Breast epithelium (tissue), 4 donors: ENCODE data around the gene NR2C2. TPM values are rescaled to one million over a fixed set of nuclear protein-coding genes. Genes with fewer than 3 reads are reported as not detected.

ENCODE experiments used
- DNase-seq, 2 donors: peaks; one replicate each; pipeline ENCODE4 v3.0.0-alpha.2; 2019; ENCODE audit warnings: low spot score in 2 of 2
- H3K27ac ChIP-seq, 2 donors: fragments of 200-600 bp; sonication (generic) in 1 of 2; one replicate each; pipeline ENCODE4 v1.5.1; 2016 to 2019; ENCODE audit warnings: mild to moderate bottlenecking in 1 of 2
- H3K27me3 ChIP-seq, 2 donors: fragments of 200-600 bp; sonication (generic) in 1 of 2; one replicate each; pipeline versions ENCODE4 v1.5.1 to v1.6.0; 2017 to 2019; ENCODE audit warnings: control low read depth in 1 of 2, mild to moderate bottlenecking in 1 of 2
- H3K36me3 ChIP-seq: fragments of 200-600 bp; one replicate; pipeline ENCODE4 v1.5.1; 2019
- H3K4me1 ChIP-seq, 2 donors: fragments of 200-600 bp; sonication (generic); one replicate each; pipeline ENCODE4 v1.5.1; 2016 to 2019; ENCODE audit warnings: control low read depth in 1 of 2
- H3K4me3 ChIP-seq, 3 donors: fragments of 200-600 bp; sonication (generic); 1 replicate in 2 of 3; 2 replicates in 1 of 3; pipeline ENCODE4 v1.5.1; 2016 to 2019; ENCODE audit warnings: mild to moderate bottlenecking in 3 of 3, moderate library complexity in 2 of 3
- H3K9me3 ChIP-seq, 2 donors: fragments of 200-600 bp; sonication (generic) in 1 of 2; one replicate each; pipeline ENCODE4 v1.5.1; 2016 to 2019; ENCODE audit warnings: control low read depth in 1 of 2
- CTCF ChIP-seq, 3 donors: fragments of 450-650 bp; IDR thresholded peaks; one replicate each; pipeline ENCODE4 v1.5.1; 2016 to 2017; ENCODE audit warnings: antibody characterized with exemption in 3 of 3, mild to moderate bottlenecking in 3 of 3, moderate library complexity in 3 of 3
- POLR2A ChIP-seq: fragments of 450-650 bp; IDR thresholded peaks from one replicate; pipeline ENCODE4 v1.6.1; 2016; ENCODE audit warnings: antibody characterized with exemption, mild to moderate bottlenecking, moderate library complexity
- POLR2AphosphoS5 ChIP-seq, 3 donors: sonication (generic); formaldehyde crosslinking; IDR thresholded peaks; one replicate each; pipeline ENCODE4 v1.6.1; 2017; ENCODE audit warnings: antibody characterized with exemption in 3 of 3
- intact Hi-C: fragments of 100-400 bp; cut with DNase I; formaldehyde crosslinking; loops from one replicate; pipeline ENCODE4 v1.15.1; 2023; ENCODE audit warnings: low total_unique reads
- total RNA-seq, 3 donors: library from RNA; depleted of rRNA; stranded (reverse); fragments of >200 nt; gene quantifications; one replicate each; pipeline ENCODE4 v1.1.0, GENCODE V29; 2016

Gene NR2C2
- total RNA-seq, 3 donors from 2014 or later: 41.9 to 71.0 (median 52.8) TPM

- Histone ChIP-seq H3K9me3 (no peaks in the 10 kb centered on the region), H3K27ac (no peak overlapping the region), H3K27me3 (no peaks in the 10 kb centered on the region), H3K4me1 (no peaks in the 10 kb centered on the region), H3K4me3 (no peak overlapping the region), H3K36me3 (no peaks in the 10 kb centered on the region)
- no peak for TF ChIP-seq POLR2AphosphoS5 (IDR thresholded peaks at IDR 0.05)
- TF ChIP-seq CTCF (IDR thresholded peaks at IDR 0.05): no peak
- TF ChIP-seq POLR2A: no peak
- DNase-seq: no peak
- intact Hi-C loops: no loop called here
Measured at GRCh38 chr3:14913071-14913925, 34.1 kb upstream of the NR2C2 start.

- TF ChIP-seq CTCF (IDR thresholded peaks at IDR 0.05) (no peak), POLR2AphosphoS5 (IDR thresholded peaks at IDR 0.05) (no peak), POLR2A (no peak)
- no peaks in the 10 kb centered on the region for H3K4me1 ChIP-seq
- no peaks in the 10 kb centered on the region for H3K9me3 ChIP-seq
- no peaks in the 10 kb centered on the region for H3K36me3 ChIP-seq
- H3K27ac ChIP-seq: no peak overlapping the region
- H3K4me3 ChIP-seq: no peak overlapping the region
- H3K27me3 ChIP-seq: no peaks in the 10 kb centered on the region
- intact Hi-C loops: no loop called here
- DNase-seq: no peak
Measured at GRCh38 chr3:14913926-14914778, 33.2 kb upstream of the NR2C2 start.

- Histone ChIP-seq H3K36me3 (no peaks in the 10 kb centered on the region), H3K4me1 (no peaks in the 10 kb centered on the region), H3K9me3 (no peaks in the 10 kb centered on the region), H3K4me3 (no peak overlapping the region), H3K27me3 (no peaks in the 10 kb centered on the region), H3K27ac (no peak overlapping the region)
- TF ChIP-seq CTCF (IDR thresholded peaks at IDR 0.05) (no peak), POLR2AphosphoS5 (IDR thresholded peaks at IDR 0.05) (no peak), POLR2A (no peak)
- no peak for DNase-seq
- intact Hi-C loops: no loop called here
Measured at GRCh38 chr3:14914779-14915117, 32.6 kb upstream of the NR2C2 start.

GRCh38 chr3:14915636-14916222 is 31.7 kb upstream of the NR2C2 start:
- H3K9me3 ChIP-seq: no peaks in the 10 kb centered on the region
- H3K4me1 ChIP-seq: peaks cover 0 to 1% of the 10 kb centered on the region in 2 donors
- intact Hi-C loops: no loop called here
- no peaks in the 10 kb centered on the region for H3K27me3 ChIP-seq
- TF ChIP-seq CTCF (IDR thresholded peaks at IDR 0.05) (peak in 1 of 3 donors; percentile 11), POLR2A (no peak)
- H3K36me3 ChIP-seq: no peaks in the 10 kb centered on the region
- H3K27ac ChIP-seq: no peak overlapping the region
- no peak overlapping the region for H3K4me3 ChIP-seq
- DNase-seq: no peak
